NT2/D1 (cell line): ENCODE measurements around the gene CRYL1.

Experiments used
- YY1 ChIP-seq: IDR thresholded peaks from 2 replicates; pipeline ENCODE4 v1.6.1; 2011; ENCODE audit not compliant: insufficient read length, insufficient read depth
- ZNF274 ChIP-seq: IDR thresholded peaks from 2 replicates; pipeline ENCODE4 v1.6.1; 2011; ENCODE audit warnings: mild to moderate bottlenecking, low read depth, low read length

DNA sequence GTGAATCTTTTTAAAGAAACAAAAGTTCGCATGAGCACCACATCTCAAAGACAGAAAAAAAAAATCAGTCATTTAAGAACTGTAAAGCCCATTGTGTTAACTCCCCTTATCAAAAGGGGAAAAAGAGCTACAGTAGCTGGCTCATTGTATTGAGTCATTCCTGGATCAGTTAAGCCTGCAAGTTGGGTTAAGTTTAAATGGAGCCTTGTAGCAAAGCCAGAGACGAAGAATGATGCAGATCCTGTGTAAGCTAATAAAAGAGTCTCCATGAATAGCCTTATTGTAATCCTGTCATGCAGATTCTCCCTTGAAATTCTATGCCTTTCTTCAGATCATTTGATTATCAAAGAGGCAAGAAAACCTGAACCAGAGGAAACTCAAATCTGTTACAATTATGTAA lies 83.8 kb downstream of the CRYL1 start:
- TF ChIP-seq YY1 (no peak), ZNF274 (no peak)
